Ecto neural progenitor cell (in vitro differentiated cells): Measurements from ENCODE around the gene TESK1.
"Not testable (repeated sequence)": the region's sequence is repeated elsewhere in the genome, so short reads cannot be mapped to it uniquely, and the experiment has no call there.

Source experiments
- DNase-seq: peaks from one replicate; pipeline ENCODE4 v3.0.0-alpha.2; 2018; ENCODE audit warnings: low spot score

TESK1 gene

GRCh38 chr9:35615981-35616680, 11.1 kb downstream of the TESK1 start:
- DNase-seq, result no peak

DNA sequence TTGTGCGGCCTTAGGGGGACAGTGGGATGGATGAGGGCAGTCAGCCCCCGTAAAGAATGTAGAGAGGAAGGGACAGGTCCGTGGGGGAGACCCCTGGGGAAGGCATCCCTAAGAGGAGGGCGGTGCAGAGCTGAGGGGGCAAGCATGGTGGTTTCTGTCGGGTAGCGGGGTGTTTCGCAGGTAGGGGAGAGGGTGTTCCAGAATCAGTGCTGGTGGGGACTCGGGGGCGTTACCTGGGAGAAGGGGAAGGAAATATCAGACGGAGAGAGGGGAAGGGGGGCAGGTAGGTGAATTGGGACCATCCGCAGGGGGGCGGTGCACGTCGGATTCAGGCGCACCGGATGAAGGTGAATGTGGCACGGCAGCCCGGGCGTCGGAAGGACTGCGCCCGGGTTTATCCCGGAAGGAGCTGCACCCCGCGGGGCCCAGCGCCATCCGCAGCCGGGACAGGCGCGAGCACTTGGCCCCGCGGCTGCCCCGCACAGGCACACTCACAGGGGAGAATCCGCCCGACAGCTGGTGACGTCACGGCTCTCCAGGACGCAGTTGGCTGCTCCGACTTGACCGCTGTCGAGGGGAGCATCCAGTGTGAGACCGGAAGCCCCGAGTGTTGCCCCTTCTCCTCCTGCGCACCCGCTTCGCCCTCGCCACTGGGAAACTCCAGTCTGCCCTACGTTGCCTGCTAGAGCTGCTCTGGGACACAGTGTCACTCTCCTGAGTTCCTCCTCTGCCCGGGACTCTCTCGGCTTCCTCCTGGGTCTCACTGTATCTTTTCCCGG, 11.8 kb downstream of the TESK1 start:
- DNase-seq, result peak; percentile 68

GRCh38 chr9:35617548-35617947, 12.5 kb downstream of the TESK1 start:
- DNase-seq, result no peak

- DNase-seq, result no peak
Observed at GRCh38 chr9:35618325-35618727, 13.3 kb downstream of the TESK1 start, which contains the start of gene CD72. Gene CD72 (minus strand): TSS chr9:35618413. CDS start chr9:35618303, 110 bp downstream.

DNA sequence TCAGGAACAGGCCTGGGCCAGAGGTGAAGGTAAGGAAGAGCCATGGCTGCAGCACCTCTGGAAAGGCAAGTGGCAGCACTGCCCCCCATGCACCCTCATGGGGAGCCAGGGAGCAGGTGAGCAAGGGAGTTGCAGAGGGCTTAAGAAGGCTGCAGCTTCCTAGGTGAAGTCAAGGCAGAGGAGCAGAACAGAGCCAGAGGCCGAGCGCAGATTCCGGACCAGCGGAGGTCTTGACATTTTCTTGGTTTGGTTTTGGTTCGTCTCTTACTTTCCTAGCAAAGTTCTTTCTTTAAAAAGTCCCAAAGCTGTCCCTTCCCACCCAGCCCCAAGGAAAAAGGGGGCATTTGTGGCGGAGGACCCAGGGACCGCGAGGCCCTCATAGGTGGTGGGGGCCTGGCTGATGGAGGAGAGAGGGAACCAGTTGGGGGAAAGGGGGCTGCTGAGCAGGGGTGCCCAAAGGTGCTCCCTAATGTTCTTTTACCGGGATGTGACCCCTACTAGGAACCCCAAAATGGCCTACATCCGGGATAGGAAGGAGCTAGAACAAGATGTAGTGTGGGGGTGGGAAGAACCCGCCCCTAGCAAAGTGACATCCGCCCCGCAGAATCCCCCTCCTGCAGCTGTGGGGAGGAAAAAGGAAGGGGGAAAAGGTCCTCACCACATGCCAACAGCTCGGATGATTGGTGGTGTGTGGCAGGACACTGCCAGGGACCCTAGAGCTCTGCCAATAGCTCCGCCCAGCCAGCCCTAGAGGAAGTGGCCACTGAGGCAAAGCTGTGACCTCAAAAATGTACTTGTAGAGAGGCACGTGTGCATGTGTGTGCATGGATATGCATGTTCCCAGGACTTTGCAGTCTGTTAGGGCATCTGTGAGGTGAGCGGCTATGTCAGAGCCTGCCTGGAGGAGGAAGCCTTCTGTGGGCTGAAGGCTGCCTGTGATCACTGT, 14.1 kb downstream of the TESK1 start:
- DNase-seq, result no peak

GRCh38 chr9:35619800-35620158, 14.7 kb downstream of the TESK1 start:
- DNase-seq, result no peak

DNA sequence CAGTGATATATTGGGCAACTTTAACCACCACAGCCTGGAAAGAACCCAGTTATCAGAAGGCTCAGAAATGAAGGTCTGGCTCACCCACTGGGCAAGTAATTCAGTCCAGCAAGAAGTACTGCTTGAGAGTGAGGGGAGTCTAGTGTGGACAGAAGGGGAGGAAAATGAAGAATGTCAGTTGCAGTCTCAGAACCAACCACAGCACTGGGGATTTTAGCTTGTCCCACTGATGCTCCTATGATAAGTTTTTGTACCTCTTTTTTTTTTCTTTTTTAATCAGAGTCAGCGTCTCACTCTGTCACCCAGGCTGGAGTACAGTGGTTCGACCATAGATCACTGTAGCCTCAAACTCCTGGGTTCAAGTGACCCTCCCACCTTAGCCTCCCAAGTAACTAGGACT, 22.5 kb downstream of the TESK1 start:
- DNase-seq, result no peak

DNA sequence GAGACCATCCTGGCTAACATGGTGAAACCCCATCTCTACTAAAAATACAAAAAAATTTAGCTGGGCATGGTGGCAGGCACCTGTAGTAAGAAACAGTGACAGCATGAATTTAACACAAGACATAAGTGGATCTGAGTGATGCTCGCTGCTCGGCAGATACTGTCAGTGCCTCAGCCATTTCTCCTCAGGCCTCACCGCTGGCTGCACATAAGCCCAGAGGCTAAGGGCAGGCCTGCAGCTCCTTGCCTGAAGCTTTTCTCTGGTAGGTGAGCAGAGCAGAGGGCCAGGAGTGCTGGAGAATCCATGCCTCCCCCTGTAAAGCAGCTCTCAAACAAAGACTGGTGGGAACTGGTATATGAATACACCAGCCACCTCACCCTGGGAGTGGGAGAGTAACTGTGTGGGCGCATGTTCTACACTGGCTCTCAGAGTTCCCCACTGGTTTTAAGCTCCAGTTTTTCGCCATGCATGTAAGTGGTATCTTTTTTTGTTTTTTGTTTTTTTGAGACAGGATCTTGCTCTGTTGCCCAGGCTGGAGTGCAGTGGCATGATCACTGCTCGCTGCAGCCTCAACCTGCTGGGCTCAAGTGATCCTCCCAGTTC, 23.4 kb downstream of the TESK1 start:
- no peak for DNase-seq

- no peak for DNase-seq
Observed at GRCh38 chr9:35629597-35629996, 24.5 kb downstream of the TESK1 start.

- no peak for DNase-seq
Observed at GRCh38 chr9:35635730-35636129, 30.7 kb downstream of the TESK1 start.

DNA sequence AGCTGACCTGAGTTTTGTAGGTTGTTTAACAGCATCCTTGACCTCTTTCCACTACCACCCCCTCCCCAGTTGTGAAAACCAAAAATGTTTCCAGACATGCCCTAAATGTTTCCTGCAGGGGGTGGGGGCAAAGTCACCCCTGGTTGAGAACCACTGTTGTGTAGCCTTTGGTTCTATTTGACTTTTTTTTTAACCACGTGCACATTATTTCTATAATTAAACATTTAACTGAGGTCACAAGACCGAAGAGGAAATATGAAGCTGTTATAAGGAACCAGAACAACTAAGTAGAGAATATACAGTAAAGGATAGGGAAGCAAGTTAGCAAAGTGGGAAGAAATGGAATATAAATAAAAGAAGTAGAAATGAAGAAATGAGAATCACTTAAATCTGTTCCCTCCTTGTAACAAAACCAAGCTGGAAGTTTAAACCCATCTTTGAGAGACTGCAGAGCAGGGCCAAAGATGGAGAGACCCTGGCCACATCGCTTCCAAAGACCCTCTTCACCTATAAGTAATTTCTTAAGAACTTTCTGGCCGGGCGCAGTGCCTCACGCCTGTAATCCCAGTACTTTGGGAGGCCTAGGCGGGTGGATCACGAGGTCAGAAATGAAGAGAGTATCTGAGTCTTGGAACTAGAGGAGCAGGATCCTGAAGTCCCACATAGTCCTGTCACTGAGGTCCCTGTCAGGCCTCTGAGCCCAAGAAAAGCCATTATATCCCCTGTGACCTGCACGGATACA, 31.2 kb downstream of the TESK1 start:
- no peak for DNase-seq

- not testable (repeated sequence) for DNase-seq
Observed at GRCh38 chr9:35636877-35637246, 31.8 kb downstream of the TESK1 start.

DNA sequence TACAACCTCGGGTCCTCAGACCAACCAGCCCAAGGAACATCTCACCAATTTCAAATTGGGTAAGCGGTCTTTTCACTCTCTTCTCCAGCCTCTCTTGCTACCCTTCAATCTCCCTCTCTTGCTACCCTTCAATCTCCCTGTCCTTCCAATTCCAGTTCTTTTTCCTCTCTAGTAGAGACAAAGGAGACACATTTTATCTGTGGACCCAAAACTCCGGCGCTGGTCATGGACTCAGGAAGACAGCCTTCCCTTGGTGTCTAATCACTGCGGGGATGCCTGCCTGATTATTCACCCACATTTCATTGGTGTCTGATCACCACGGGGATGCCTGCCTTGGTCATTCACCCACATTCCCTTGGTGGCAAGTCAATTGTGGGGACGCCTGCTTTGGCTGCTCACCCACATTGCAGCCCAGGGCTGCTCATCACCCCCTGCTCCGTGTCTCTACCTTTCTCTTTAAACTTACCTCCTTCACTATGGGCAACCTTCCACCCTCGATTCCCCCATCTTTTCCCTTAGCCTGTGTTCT, 32.4 kb downstream of the TESK1 start:
- not testable (repeated sequence) for DNase-seq

GRCh38 chr9:35638751-35639150, 33.7 kb downstream of the TESK1 start:
- DNase-seq, result not testable (repeated sequence)

- not testable (repeated sequence) for DNase-seq
Observed at GRCh38 chr9:35639225-35639624, 34.2 kb downstream of the TESK1 start.

- DNase-seq, result no peak
Observed at GRCh38 chr9:35639631-35640030, 34.6 kb downstream of the TESK1 start.

- not testable (repeated sequence) for DNase-seq
Observed at GRCh38 chr9:35640431-35640830, 35.4 kb downstream of the TESK1 start.

DNA sequence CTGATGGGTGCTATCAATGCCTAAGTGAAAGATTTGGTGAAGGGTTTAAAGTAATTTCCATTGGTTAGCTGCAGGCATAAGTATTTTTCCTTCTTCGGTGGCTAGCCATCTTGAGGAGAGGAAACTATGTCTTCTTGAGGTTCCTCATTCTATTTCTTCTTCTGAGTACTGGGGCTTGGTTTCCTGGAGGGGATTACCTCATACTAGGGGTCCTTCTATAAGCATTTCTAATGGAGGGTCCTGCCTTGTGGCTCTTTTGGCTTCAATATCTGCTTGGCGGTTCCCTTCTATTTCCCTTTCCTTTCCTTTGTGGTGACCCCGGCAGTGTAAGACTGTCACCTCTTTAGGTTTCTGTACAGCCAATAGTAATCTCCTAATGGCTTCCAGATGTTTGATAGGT, 36.4 kb downstream of the TESK1 start:
- not testable (repeated sequence) for DNase-seq

DNA sequence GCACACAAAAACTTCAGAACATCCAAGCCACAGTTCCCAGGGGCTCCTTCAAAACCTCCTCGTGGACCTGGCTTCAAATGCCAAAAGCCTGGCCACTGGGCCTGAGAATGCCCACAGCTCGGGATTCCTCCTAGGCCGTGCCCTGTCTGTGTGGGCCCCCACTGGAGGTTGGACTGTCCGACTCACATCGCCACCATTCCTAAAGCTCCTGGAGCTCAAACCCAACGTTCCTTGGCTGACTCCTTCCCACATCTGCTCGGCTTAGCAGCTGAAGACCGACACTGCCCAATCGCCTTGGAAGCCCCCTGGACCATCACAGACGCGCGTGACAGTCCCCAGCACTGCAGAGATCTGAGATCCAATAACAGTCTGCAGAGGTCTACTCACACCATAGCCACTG, 38.0 kb downstream of the TESK1 start:
- no peak for DNase-seq

GRCh38 chr9:35645736-35646135, 40.7 kb downstream of the TESK1 start:
- DNase-seq, result not testable (repeated sequence)

- peak; percentile 73 for DNase-seq
Observed at GRCh38 chr9:35646153-35646532, 41.1 kb downstream of the TESK1 start.
